Measurements from ENCODE around the gene SRSF11.

DNA sequence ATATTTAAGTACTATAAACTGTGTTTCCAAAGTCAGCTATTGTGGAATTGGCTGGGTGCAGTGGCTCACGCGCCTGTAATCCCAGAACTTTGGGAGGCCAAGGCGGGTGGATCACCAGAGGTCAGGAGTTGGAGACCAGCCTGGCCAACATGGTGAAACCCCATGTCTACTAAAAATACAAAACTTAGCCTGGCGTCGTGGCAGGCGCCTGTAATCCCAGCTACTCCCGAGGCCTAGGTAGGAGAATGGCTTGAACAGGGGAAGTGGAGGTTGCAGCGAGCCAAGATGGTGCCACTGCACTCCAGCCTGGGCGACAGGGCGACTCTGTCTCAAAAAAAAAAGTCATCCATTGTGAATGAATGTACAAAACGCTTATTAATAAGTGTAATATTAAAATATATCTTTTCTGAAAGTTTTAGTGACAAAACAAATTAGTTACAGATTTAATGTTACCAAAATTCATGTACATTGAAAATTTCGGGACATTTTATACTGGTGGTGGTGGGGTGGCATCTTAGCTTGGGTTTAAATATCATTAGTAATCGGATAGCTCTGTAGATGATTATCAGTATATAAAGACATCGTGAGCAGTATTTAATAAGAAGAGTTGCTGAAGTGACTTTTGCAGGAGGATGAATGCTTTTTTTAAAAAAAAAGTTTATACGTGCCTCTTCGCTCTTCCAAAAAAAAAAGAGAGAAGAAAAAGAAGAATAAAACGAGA is 503 bp upstream of the SRSF11 start:
- TF ChIP-seq EP300 (IDR thresholded peaks at IDR 0.05) (no peak), POLR2A (IDR thresholded peaks at IDR 0.05) (no peak), POLR2AphosphoS5 (IDR thresholded peaks at IDR 0.05) (no peak)
- TF ChIP-seq, protein P1, sequence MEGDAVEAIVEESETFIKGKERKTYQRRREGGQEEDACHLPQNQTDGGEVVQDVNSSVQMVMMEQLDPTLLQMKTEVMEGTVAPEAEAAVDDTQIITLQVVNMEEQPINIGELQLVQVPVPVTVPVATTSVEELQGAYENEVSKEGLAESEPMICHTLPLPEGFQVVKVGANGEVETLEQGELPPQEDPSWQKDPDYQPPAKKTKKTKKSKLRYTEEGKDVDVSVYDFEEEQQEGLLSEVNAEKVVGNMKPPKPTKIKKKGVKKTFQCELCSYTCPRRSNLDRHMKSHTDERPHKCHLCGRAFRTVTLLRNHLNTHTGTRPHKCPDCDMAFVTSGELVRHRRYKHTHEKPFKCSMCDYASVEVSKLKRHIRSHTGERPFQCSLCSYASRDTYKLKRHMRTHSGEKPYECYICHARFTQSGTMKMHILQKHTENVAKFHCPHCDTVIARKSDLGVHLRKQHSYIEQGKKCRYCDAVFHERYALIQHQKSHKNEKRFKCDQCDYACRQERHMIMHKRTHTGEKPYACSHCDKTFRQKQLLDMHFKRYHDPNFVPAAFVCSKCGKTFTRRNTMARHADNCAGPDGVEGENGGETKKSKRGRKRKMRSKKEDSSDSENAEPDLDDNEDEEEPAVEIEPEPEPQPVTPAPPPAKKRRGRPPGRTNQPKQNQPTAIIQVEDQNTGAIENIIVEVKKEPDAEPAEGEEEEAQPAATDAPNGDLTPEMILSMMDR (IDR thresholded peaks at IDR 0.05), result no peak

Data from gastroesophageal sphincter (tissue), 3 donors.